GM12878 (cell line): ENCODE results near the gene FBXW7.

Source experiments
- NR2C2 ChIP-seq: IDR thresholded peaks from 2 replicates; pipeline ENCODE4 v1.6.1; 2011; ENCODE audit warnings: borderline replicate concordance, low read depth; ENCODE audit not compliant: control insufficient read depth, insufficient read length
- SMC3 ChIP-seq: IDR thresholded peaks from 2 replicates; pipeline ENCODE4 v1.6.1; 2011; ENCODE audit warnings: low read length, improper control_type of control experiment, borderline replicate concordance
- TAF1 ChIP-seq: IDR thresholded peaks from 2 replicates; pipeline ENCODE4 v1.6.1; 2011; ENCODE audit warnings: mild to moderate bottlenecking, low read depth, low read length, borderline replicate concordance

GRCh38 chr4:152448038-152448707 lies 87.7 kb downstream of the FBXW7 start:
- TF ChIP-seq TAF1 = no peak
- no peak for TF ChIP-seq NR2C2
- no peak for TF ChIP-seq SMC3
